Activated CD4-positive, alpha-beta T cell treated with anti-CD3 and anti-CD28 coated beads, Interleukin-2, amount 10 ng/mL, durations not matched to agents 7 days and 5 days (primary cell): ENCODE measurements around the gene SCARB2. TPM values are rescaled to one million over a fixed set of nuclear protein-coding genes. Genes with fewer than 3 reads are reported as not detected.
A peak's percentile ranks its signal among the peaks of the same experiment; 100 is the strongest.

Experiments used
- CTCF ChIA-PET: fragments of 350-600 bp; sonication (Branson Sonifier 250); formaldehyde crosslinking; loops from one replicate; lab custom pipeline; 2021; ENCODE audit warnings: antibody characterized with exemption; lab: Charles Lee
- POLR2A ChIA-PET: fragments of 350-600 bp; sonication (Branson Sonifier 250); formaldehyde crosslinking; loops from one replicate; lab custom pipeline; 2021; ENCODE audit warnings: antibody characterized with exemption; lab: Charles Lee
- DNase-seq: peaks from one replicate; pipeline ENCODE4 v3.0.0-alpha.2; 2020
- H3K27ac Mint-ChIP-seq: one replicate; pipeline ENCODE4 v1.8.0; 2021; ENCODE audit warnings: mild to moderate bottlenecking, moderate library complexity, mixed read lengths
- H3K27me3 Mint-ChIP-seq: one replicate; pipeline ENCODE4 v1.8.0; 2021; ENCODE audit warnings: mixed read lengths
- H3K36me3 Mint-ChIP-seq: one replicate; pipeline ENCODE4 v1.8.0; 2021; ENCODE audit warnings: low read depth, mixed read lengths
- H3K4me1 Mint-ChIP-seq: one replicate; pipeline ENCODE4 v1.8.0; 2021; ENCODE audit warnings: mixed read lengths
- H3K4me3 Mint-ChIP-seq: one replicate; pipeline ENCODE4 v1.8.0; 2021; ENCODE audit warnings: mild to moderate bottlenecking, moderate library complexity, mixed read lengths
- H3K9me3 Mint-ChIP-seq: one replicate; pipeline ENCODE4 v1.8.0; 2021; ENCODE audit warnings: mixed read lengths
- total RNA-seq, 2 experiments: library from RNA; stranded (reverse); gene quantifications; one replicate each; pipeline ENCODE4 v1.2.3, GENCODE V29; 2021

SCARB2 gene
- total RNA-seq, 2 experiments from 2014 or later, result 17.0 to 17.8 TPM

GRCh38 chr4:76205476-76205875 is 8.1 kb downstream of the SCARB2 start:
- Mint-ChIP-seq H3K9me3 (no peaks in the 10 kb centered on the region), H3K4me1 (peaks cover 10% of the 10 kb centered on the region), H3K36me3 (peaks cover 1% of the 10 kb centered on the region), H3K27me3 (no peaks in the 10 kb centered on the region), H3K4me3 (no peak overlapping the region), H3K27ac (no peak overlapping the region)
- CTCF ChIA-PET, result interaction anchor here (0.6 kb wide), 1 partner anchor 336 kb away, joined by 3 read pairs; no protein-coding TSS in a partner anchor
- DNase-seq, result no peak
- POLR2A ChIA-PET, result no interaction called here

- ChIA-PET POLR2A (no interaction called here), CTCF (no interaction called here)
- Mint-ChIP-seq H3K4me1 (peaks cover 13% of the 10 kb centered on the region), H3K36me3 (peaks cover 1% of the 10 kb centered on the region), H3K9me3 (no peaks in the 10 kb centered on the region), H3K4me3 (no peak overlapping the region), H3K27ac (no peak overlapping the region), H3K27me3 (no peaks in the 10 kb centered on the region)
- DNase-seq, result no peak
These were observed 8.7 kb downstream of the SCARB2 start for GRCh38 chr4:76204936-76205335.

- POLR2A ChIA-PET, result no interaction called here
- no peak overlapping the region for H3K27ac Mint-ChIP-seq
- no peaks in the 10 kb centered on the region for H3K9me3 Mint-ChIP-seq
- CTCF ChIA-PET, result interaction anchor here (1.1 to 1.5 kb wide), 3 partner anchors 14 to 24 kb away, joined by 3 to 7 read pairs (median 3); no protein-coding TSS in a partner anchor
- H3K4me1 Mint-ChIP-seq, result peaks cover 25% of the 10 kb centered on the region
- no peak for DNase-seq
- H3K4me3 Mint-ChIP-seq, result no peak overlapping the region
- no peaks in the 10 kb centered on the region for H3K27me3 Mint-ChIP-seq
- peaks cover 2% of the 10 kb centered on the region for H3K36me3 Mint-ChIP-seq
These were observed 10.1 kb downstream of the SCARB2 start for GRCh38 chr4:76203541-76203940.

DNA sequence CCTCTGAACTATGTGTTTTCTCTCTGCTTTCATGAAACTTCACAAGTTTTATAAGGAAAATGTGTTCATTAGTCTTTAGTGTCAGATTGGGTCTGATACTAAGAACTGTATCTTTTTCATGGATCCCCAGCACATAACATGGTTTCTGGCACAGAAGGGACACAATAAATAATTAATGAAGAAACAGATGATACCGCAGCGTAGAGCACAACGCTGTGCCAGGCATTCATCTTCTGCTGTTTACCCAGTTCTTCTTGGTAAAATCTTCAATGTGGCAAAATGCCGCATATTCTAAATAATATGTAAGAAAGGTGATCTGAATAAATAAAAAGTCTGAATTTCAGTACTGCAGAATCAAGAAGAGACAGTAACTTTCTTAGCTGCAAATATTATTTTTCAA is 12.3 kb downstream of the SCARB2 start:
- no peaks in the 10 kb centered on the region for H3K9me3 Mint-ChIP-seq
- H3K27ac Mint-ChIP-seq, result no peak overlapping the region
- ChIA-PET POLR2A (no interaction called here), CTCF (no interaction called here)
- H3K4me1 Mint-ChIP-seq, result peaks cover 35% of the 10 kb centered on the region
- no peak overlapping the region for H3K4me3 Mint-ChIP-seq
- peaks cover 2% of the 10 kb centered on the region for H3K36me3 Mint-ChIP-seq
- no peak for DNase-seq
- H3K27me3 Mint-ChIP-seq, result no peaks in the 10 kb centered on the region

DNA sequence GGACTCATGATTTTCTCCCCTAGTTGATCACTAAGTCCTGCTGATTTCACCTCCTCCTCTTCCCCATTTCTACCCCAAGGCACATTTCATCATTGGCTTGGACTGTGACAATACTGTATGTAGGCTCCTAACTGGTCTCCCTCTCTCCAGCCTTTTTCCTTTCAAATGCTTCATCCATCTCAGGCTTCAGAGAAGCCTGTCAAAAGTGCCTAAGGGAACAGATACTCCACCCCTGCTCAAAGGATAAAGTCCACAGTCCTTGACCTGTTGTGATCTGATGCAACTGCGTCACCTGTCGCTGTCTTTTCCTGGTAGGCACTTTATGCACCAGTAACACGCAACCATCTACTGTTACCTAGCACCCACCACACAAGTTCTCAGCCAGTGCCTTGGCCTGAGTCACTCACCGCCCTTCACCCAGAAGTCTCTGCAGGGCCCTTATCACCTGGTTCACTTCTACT is 12.8 kb downstream of the SCARB2 start:
- Mint-ChIP-seq H3K9me3 (no peaks in the 10 kb centered on the region), H3K36me3 (peaks cover 2% of the 10 kb centered on the region), H3K27me3 (no peaks in the 10 kb centered on the region), H3K4me3 (no peak overlapping the region), H3K27ac (no peak overlapping the region), H3K4me1 (peaks cover 35% of the 10 kb centered on the region)
- CTCF ChIA-PET, result interaction anchor here (0.5 to 1.9 kb wide), 3 partner anchors 11 to 28 kb away, joined by 4 to 11 read pairs (median 4); no protein-coding TSS in a partner anchor
- POLR2A ChIA-PET, result no interaction called here
- DNase-seq, result no peak

GRCh38 chr4:76199664-76200211 is 13.9 kb downstream of the SCARB2 start:
- Mint-ChIP-seq H3K4me1 (peaks cover 33% of the 10 kb centered on the region), H3K27me3 (no peaks in the 10 kb centered on the region), H3K36me3 (peaks cover 6% of the 10 kb centered on the region), H3K27ac (no peak overlapping the region), H3K4me3 (no peak overlapping the region), H3K9me3 (no peaks in the 10 kb centered on the region)
- DNase-seq, result no peak
- ChIA-PET POLR2A (no interaction called here), CTCF (interaction anchor here (1.6 to 1.9 kb wide), 2 partner anchors 12 to 20 kb away, joined by 4 to 11 read pairs; no protein-coding TSS in a partner anchor)

DNA sequence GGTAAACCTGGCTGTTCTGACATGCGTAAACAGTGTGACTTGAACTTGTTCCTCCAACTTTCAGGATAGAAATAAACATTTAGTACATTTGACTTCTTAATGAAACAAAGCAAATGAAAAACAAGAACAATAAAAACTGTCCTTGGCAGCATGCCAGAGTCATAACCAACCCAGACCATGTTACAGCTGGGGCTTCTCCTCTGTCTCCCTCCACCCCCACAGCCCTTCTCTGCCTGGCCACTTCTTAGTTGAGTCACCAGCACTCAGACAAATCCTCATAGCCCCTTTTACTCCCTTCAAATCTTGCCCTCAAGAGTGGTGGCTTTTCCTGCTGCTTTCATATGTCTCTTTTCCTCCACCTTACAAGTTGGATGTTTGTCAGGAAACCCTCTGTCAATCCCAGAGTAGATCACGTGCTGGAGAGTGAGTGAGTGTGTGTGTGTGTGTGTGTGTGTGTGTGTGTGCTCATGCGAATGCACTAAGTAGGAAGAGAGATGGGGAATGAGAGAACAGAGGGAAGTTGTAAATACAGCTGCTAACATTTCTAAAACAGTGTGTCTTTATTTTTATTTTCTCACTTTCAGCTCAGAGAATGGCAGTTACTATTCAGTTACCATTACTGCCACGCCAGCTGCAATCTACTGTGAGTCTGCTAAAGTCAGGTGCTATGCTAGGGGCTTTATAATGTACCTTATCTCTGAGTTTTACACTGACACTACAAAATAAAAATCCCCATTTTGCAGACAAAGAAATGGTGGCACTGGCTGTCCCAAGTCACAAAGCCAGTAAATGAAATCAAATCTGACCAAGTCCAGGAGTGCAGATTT is 15.0 kb downstream of the SCARB2 start:
- DNase-seq, result peak; percentile 14
- Mint-ChIP-seq H3K4me1 (peaks cover 33% of the 10 kb centered on the region), H3K27ac (peak overlapping the region; percentile 36), H3K27me3 (no peaks in the 10 kb centered on the region), H3K36me3 (peaks cover 16% of the 10 kb centered on the region), H3K4me3 (no peak overlapping the region), H3K9me3 (no peaks in the 10 kb centered on the region)
- ChIA-PET CTCF (interaction anchor here (0.5 to 1.9 kb wide), 3 partner anchors 19 to 30 kb away, joined by 3 to 11 read pairs (median 4); no protein-coding TSS in a partner anchor), POLR2A (interaction anchor here (0.6 to 0.7 kb wide), 2 partner anchors 11 to 55 kb away, joined by 3 to 5 read pairs; no protein-coding TSS in a partner anchor)

GRCh38 chr4:76197971-76198410 is 15.6 kb downstream of the SCARB2 start:
- DNase-seq, result no peak
- no peak overlapping the region for H3K27ac Mint-ChIP-seq
- peaks cover 21% of the 10 kb centered on the region for H3K36me3 Mint-ChIP-seq
- no peaks in the 10 kb centered on the region for H3K27me3 Mint-ChIP-seq
- ChIA-PET CTCF (no interaction called here), POLR2A (no interaction called here)
- no peak overlapping the region for H3K4me3 Mint-ChIP-seq
- H3K4me1 Mint-ChIP-seq, result peaks cover 33% of the 10 kb centered on the region
- H3K9me3 Mint-ChIP-seq, result no peaks in the 10 kb centered on the region

- Mint-ChIP-seq H3K27ac (peak overlapping the region; percentile 9), H3K4me3 (no peak overlapping the region), H3K9me3 (peaks cover 5% of the 10 kb centered on the region), H3K4me1 (peaks cover 33% of the 10 kb centered on the region), H3K27me3 (no peaks in the 10 kb centered on the region), H3K36me3 (peaks cover 29% of the 10 kb centered on the region)
- no peak for DNase-seq
- POLR2A ChIA-PET, result no interaction called here
- CTCF ChIA-PET, result no interaction called here
These were observed 16.4 kb downstream of the SCARB2 start for GRCh38 chr4:76197031-76197743.

- CTCF ChIA-PET, result no interaction called here
- POLR2A ChIA-PET, result no interaction called here
These were observed 17.2 kb downstream of the SCARB2 start for GRCh38 chr4:76196376-76196775.

GRCh38 chr4:76195326-76195725 is 18.3 kb downstream of the SCARB2 start:
- H3K9me3 Mint-ChIP-seq, result peaks cover 9% of the 10 kb centered on the region
- POLR2A ChIA-PET, result no interaction called here

More at GRCh38 chr4:76196376-76196775, 17.2 kb downstream of the SCARB2 start:
- Mint-ChIP-seq H3K36me3 (peaks cover 35% of the 10 kb centered on the region), H3K27ac (no peak overlapping the region), H3K9me3 (peaks cover 9% of the 10 kb centered on the region), H3K4me3 (no peak overlapping the region), H3K27me3 (no peaks in the 10 kb centered on the region), H3K4me1 (peaks cover 33% of the 10 kb centered on the region)
- DNase-seq, result no peak

GRCh38 chr4:76194325-76194724 is 19.3 kb downstream of the SCARB2 start:
- H3K27ac Mint-ChIP-seq, result no peak overlapping the region
- no peaks in the 10 kb centered on the region for H3K27me3 Mint-ChIP-seq
- H3K36me3 Mint-ChIP-seq, result peaks cover 40% of the 10 kb centered on the region
- H3K4me1 Mint-ChIP-seq, result peaks cover 21% of the 10 kb centered on the region
- DNase-seq, result no peak
- CTCF ChIA-PET, result interaction anchor here (3.0 kb wide), 1 partner anchor 15 kb away, joined by 11 read pairs; no protein-coding TSS in a partner anchor
- POLR2A ChIA-PET, result no interaction called here
- H3K4me3 Mint-ChIP-seq, result no peak overlapping the region
- H3K9me3 Mint-ChIP-seq, result peaks cover 9% of the 10 kb centered on the region

More at GRCh38 chr4:76195326-76195725, 18.3 kb downstream of the SCARB2 start:
- no peak overlapping the region for H3K4me3 Mint-ChIP-seq
- H3K4me1 Mint-ChIP-seq, result peaks cover 29% of the 10 kb centered on the region
- H3K36me3 Mint-ChIP-seq, result peaks cover 37% of the 10 kb centered on the region
- CTCF ChIA-PET, result no interaction called here
- H3K27me3 Mint-ChIP-seq, result no peaks in the 10 kb centered on the region
- no peak overlapping the region for H3K27ac Mint-ChIP-seq
- DNase-seq, result no peak
